HG02938 (cell line): ENCODE measurements around the gene MAST2.

Experiments
- ATAC-seq: cut with Tn5 transposase; IDR thresholded peaks from one replicate; pipeline ENCODE4 v1.9.1; 2021; ENCODE audit warnings: mild to moderate bottlenecking, moderate library complexity; ENCODE audit not compliant: unreplicated experiment

Gene MAST2

GRCh38 chr1:46013581-46013980 is 210.2 kb downstream of the MAST2 start:
- ATAC-seq = no peak

DNA sequence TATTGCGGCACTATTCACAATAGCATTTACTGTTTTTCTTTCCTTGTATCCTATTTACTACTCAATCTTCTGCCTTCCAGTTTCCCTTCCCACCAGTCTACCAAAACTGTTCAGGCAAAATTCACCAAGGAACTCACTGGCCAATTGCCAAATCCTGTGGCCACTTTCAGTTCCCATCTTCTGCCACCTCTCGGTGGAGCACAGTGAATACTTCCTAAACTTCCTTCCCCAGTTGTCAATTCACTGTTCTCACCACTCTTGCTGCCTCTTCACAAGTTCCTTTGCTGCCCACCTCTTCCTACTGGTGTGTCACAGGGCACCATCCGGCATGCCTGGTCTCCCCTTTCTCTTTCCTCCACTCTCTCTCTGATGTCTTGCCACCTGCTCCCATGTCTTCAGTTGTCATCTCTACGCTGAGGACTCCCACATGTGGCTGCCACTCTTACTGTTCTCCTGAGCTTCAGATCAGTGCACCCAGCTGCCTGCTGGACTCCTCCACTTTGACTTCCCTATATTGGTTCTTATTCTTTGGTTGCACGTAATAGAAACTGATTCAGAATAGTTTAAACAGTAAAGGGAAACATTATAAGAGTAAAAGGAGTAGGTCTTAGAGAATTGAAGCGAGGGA is 214.6 kb downstream of the MAST2 start:
- ATAC-seq = no peak

GRCh38 chr1:46019348-46019747 is 215.9 kb downstream of the MAST2 start:
- no peak for ATAC-seq

DNA sequence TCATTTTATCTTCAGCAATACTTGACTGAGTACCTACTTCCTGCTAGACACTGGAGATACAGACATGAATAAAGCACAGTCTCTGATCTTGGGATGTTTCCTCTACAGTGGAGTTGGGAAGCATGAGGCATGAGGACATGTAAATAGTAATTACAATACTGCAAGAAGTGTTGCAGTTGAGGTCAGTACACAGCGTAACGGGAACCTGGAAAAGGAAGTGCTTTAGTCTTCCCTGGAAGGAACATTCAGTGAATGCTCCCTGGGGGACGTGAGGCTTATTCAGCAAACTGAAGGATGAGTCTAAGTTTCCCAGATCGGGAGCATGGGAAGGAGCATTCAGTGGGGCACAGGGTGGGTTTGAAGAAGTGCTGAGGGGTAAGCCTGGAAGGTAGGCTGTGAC is 216.6 kb downstream of the MAST2 start:
- no peak for ATAC-seq

DNA sequence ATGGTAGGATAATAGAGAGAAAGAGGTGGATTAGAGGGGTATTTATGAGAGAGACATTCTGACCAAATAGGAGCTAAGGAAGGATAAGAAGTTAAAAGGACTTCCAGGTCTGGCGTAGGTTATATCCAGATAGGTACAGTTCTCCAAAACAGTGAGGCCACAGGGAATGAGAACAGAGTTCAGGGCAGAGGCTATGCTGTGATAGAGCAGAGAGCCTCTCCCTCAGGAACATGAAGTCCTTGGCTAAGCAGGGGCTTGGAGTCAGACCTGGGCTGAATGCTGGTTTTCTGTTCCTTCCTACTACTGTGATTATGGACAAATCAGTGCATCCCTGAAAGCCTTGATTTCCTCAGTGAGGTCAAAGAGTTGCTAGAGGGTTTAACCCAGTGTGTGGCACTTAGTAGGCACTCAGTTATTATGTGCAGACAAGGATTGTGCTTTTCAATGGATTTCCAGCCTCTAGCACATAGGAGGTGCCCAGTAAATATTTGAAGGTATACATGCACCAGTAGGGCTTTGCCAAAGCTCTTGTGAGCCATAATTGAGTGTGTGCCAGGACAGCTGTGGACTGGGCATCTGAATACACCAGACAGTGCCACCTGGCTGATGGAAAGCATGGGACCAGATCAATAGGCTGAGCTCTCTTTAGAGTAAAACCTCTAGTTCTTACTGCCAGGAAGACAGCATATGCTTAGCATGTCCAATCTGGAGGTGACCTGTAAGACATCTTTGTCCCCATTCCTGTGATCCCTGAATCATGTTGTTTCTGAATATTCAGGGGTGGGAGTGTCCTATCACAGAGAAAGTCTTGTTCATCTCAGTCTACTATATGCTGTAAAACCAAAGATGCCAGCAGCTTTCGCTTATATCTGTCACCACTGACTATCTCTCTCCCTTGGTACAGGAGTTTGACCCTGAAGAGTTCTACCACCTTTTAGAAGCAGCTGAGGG is 217.9 kb downstream of the MAST2 start:
- ATAC-seq = no peak

DNA sequence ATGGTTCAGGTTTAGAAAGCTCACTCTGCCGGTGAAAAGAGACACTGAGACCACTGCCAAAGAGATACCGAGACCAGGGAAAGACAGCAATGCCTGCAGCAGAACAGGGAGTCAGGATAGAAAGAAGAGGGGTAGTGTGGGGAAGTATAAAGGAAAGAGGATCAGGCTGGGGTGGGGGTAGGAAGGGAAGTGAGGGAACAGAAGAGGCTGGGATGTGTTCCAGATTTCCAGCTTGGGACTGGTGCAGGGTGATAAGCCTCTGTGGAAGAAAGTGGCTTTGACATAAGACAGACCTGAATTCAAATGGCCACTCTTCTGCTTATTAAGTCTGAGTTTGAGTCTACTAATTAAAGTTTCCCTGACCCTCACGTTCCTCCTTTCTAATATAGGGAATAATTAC is 223.1 kb downstream of the MAST2 start:
- ATAC-seq = no peak

DNA sequence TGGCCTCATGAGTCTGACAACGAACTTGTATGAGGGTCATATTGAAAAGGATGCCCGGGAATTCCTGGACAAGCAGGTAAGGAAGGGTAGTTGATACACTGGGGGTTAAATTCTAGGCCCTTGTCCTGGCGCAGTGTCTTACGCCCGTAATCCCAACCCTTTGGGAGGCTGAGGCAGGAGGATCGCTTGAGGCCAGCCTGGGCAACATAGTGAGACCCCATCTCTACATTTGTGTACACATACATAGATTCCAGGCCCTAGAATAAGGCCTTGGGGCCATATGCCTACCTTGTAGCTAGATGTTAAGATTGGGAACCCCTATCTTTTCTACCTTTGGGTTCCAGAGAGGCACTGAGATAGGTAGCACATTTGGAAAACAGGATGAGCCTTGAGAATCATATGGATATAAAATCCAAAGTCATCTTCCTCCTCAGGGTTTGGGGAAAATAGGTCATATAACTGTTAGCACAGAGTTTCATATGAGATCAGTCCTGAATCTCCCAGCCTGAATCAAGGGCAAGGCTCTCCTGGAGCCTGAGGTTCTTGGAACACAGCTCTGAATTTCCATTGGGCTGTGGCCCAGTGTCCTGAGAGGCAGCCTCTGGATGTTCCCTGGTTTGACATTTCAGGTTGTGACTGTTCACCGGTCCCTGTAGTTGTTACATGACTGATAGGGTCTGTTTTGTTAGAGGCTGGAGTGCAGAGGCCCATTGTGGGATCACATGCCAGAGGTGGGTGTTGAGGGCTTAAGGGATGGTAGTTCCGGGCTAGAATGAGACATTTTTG is 224.6 kb downstream of the MAST2 start:
- no peak for ATAC-seq

DNA sequence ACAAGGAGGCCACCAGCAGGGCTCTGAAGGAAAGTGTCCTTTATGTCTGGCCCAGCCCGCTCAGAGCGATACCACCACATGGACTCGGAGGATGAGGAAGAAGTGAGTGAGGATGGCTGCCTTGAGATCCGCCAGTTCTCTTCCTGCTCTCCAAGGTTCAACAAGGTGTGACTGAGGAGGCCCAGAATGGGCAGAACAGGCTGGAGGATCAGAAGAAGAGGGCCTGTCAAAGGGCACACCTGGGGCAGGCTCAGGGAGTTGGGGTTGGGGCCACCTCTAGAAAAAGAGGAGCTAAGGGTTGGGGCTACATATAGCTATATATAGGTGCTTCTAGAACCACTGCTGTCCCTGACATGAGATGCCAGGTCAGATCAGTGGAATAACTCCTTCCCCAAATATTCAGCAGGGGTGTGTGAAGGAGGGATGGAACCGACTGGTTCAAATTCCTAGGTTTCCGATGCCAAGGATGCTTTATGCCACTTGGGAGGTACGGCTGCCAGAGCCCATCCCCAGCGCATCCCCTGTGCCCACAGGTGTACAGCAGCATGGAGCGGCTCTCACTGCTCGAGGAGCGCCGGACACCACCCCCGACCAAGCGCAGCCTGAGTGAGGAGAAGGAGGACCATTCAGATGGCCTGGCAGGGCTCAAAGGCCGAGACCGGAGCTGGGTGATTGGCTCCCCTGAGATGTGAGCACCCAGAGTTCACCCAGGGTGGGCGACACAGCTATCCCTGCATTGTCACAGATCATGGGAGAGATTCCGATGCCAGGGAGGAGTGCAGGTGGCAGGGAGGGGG is 226.9 kb downstream of the MAST2 start:
- ATAC-seq = no peak

DNA sequence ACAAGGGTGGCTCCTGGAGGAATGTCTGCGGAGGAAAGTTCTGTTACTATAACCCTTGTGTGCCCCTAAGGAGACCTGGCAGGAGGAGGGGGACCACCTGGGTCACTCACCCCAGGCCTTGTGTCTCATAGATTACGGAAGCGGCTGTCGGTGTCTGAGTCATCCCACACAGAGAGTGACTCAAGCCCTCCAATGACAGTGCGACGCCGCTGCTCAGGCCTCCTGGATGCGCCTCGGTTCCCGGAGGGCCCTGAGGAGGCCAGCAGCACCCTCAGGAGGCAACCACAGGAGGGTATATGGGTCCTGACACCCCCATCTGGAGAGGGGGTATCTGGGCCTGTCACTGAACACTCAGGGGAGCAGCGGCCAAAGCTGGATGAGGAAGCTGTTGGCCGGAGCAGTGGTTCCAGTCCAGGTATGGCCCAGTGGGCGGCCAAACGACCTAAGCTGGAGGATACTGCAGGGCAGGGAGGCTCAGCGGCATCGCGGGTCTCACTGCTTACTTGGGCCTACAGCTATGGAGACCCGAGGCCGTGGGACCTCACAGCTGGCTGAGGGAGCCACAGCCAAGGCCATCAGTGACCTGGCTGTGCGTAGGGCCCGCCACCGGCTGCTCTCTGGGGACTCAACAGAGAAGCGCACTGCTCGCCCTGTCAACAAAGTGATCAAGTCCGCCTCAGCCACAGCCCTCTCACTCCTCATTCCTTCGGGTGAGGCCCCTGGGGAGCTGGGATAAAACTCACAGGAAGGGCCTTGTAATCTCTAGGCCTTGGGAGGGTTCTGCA is 227.7 kb downstream of the MAST2 start:
- no peak for ATAC-seq

- ATAC-seq = no peak
These were observed 231.4 kb downstream of the MAST2 start for GRCh38 chr1:46034601-46035516.

DNA sequence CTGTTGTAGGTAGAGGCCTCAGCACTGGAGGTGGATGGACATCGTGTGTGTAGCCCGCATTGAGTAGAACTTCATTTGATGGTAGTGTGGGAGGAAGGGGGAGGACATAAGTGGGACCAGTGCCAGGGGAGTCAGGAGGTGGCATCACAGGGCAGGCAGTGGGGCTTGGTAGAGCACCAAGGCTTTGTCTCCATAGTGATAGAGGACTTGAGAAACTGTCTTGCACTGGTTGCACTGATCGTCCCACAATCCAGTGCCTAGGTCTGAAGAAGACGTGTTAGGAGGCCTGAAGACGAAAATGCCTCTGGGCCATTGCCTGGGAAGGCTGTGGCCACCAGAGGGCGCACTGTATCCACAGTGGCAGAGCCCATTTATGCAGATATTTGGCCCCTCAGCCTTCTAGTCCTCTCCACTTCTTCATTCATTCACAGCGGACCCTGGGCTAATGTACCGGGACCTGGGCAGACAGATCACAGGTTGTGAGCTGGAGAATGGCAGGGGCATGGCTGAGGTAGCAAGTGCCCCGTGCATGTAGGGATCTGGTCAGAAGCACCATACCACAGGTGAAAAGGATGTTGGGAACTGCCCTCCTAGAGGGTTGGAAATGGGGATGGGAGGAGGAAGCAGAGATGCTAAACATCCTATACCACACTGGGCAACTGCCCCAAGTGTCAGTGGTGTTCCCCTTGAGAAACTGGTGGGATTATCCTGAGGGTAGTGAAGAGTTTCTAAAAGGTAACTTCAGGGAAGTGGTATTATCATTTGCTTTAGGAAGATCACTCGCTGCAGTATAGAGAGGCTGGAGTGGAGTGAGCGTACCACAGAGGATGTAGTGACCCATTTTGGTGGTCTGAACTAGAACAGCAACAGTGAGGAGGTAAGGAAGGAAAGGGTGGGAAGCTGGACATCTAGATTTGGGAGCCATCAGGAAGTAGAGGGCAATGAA is 233.8 kb downstream of the MAST2 start:
- ATAC-seq = no peak

DNA sequence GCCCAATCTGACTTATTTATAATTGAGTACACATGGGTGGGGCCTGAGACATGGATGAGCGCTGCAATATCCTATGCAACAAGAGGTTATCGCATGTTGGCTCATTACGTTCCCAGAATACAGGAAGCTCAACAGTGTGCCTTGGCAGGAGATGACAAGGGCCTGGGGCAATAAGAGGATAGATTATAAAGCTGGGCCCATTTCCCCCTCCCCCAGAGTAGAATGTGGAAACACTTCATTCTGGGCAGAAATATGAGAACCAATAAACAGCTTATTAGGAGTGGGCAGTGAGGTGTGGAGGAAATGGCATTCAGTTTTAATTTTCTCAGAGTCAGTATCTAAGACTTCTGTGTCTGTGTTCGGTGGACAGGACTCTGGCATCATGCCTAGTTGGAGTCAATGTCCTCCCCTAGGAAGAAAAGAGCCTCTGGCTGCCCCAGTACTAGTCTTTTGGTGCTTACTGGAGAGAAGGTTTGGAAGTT is 236.2 kb downstream of the MAST2 start:
- ATAC-seq = no peak

DNA sequence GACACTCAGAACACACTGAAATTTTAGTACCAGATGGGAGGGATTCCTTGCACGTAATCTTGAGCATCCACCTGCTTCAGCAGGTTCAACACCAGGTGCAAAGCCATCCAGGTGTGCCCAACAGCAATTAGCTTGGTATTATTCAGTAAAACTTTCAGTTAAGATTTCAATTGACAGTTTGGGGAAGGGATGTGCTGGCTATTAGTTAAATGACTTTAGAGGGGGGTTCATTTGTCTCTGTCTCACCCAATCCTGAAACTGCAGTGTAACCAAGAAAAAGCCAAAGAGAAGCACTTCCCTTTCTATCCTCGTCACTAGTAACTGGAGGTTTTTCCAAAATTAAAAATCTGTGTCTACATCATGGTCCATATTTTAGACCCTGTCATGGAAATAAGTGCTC is 238.1 kb downstream of the MAST2 start:
- ATAC-seq = no peak

DNA sequence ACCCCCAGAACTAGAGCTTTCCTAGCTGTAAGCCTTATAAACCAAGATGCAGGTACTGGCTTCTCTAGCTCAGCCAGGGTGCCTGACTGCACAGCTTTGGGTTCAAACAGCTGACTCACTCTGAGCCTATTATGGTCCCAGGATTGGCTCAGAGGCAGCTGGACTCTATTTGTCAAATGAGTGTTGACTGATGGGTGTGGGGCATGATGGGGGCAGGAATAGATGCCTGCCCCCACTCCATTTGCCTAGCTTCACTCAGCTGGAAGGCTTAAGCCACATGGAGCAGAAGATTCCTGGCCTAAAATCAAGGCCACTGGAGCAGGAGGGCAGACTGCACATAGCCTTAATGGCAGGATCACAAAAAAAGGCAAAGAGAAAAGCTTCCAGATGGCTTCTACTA is 238.6 kb downstream of the MAST2 start:
- ATAC-seq = no peak

DNA sequence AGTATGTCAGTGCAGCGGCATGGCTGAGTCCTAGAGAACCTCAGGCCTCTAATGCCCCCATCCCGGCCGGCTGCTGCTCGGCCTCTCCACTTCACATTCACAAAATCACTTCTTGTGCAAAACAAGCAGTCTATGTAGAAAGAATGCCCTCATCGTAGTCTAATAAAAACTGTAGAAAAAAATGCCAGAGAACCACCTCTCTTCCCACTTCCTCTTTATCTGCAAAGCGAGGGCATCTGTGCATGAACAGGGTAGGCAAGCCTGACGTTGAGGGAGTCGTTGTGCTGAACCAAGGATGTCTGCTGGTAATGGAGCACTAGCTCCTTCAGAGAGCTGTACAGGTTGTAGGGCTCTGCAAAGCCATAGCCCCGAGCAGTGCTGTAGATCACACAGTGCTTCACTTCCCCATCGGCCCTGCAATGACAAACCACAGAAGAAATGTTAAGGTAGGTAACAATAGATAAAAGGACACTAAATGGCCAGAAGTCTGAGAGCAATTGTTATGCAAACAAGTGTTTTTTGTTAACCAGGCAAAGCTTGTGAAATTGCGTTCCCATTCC is 240.1 kb downstream of the MAST2 start:
- peak; percentile 73 for ATAC-seq

GRCh38 chr1:46044116-46044515 is 240.7 kb downstream of the MAST2 start:
- ATAC-seq = no peak

GRCh38 chr1:46053734-46054133 is 250.3 kb downstream of the MAST2 start:
- no peak for ATAC-seq
